Measurements from ENCODE around the gene ANKRD18B.
"Not testable (repeated sequence)": the region's sequence is repeated elsewhere in the genome, so short reads cannot be mapped to it uniquely, and the experiment has no call there.

Gene ANKRD18B

GRCh38 chr9:33611358-33611757 is 87.3 kb downstream of the ANKRD18B start:
- no peak for DNase-seq (ENCODE audit: low read depth in 2 of 2)

DNA sequence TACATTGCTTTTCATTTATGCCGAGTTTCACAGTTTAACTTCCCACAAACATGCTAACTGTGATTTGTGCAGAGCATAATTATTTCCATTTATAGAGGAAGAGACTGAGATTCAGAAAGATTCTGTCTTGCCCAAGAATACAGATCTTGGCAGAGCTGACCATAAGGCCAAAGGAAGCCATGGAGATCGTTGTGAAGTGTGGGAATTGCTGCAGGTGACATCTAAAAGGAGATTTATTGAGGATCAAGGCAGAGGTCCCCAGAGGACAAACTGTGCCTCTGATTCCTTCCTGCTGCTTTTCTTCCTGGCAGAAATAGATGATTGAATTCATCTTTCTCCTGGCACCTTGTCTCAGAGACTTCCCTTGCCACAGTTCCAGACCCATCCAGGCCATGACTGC is 88.4 kb downstream of the ANKRD18B start:
- not testable (repeated sequence) for DNase-seq (ENCODE audit: low read depth in 2 of 2)

DNA sequence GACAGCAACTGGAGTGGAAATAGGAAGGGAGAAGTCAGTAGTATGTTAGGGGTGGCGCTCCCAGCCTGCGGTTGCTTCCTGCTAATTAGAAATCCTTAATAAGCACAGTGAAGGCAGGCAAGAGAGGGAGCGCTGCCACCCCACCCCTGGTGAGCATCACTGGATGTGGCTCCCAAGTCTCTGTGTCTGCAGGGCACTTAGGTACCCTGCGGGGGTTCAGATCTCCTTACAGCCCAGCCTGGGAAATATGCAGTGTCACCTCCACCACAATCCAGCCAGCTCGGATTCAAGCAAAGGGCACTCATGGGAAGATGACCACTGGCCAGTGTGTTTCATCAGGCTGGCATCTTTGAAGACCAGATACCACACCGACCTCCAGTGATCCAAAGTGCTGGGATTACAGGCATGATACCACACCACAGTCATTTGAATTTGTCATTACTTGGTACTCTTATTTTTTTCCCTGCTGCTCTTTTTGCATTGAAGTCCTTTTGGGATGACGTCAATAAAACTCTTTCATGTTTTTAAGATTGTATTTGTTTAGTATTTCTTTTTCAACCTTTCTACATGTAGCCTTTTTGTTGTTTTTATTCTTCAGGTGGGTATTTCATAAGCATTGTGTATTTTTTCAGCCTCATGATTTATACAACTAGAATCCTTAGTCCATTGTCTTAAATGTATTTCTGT is 90.1 kb downstream of the ANKRD18B start:
- DNase-seq (ENCODE audit: low read depth in 2 of 2), result no peak

DNA sequence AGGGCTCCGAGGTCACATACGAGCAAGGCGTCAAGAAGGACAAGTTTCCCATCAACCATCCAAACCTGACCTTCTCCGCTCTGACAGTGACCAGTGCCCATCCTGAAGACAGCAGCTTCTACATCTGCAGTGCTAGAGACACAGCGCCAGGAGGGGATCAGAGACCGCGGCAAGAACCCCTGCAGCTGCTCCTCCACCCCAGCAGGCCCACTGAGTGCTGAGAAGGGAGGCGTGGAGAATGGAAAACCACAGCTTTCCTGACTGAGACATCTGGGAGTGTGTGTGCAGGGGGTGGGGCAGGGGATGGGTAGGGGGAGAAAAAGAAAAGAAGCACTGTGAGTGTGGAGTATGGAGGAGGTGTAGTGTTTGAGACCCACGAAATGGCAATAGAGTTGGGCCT is 94.3 kb downstream of the ANKRD18B start:
- not testable (repeated sequence) for DNase-seq (ENCODE audit: low read depth in 2 of 2)

DNA sequence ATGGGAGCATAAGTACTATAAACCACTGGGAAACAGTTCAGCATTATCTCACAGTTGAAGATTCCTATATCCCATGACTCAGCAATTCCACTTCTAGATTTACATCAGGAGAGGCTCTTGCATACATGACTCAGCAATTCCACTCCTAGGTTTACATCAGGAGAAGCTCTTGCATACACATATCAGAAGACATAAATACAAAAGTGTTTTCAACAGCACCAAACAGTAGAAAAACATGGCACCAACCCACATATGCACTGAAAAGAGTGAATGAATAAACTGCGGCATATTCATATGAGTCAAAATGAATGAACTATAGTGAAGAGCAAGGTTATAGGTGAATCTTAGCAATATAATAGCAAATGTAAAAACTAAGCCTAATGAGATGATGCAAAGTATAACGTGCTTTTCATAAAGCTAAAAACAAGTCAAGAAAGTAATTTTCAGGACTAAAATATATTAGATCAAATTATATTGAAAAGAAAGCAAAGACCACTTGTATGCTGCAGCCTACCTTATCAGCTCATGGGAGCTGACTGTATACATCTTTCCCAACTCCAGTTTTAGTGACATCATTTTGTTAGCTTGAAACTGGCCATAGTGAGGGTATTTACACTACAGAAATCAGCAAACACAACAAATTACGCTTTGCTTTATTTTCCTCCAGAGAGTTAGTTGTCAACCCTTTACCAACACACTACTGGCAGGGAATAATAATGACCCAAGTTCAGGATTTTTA is 95.8 kb downstream of the ANKRD18B start:
- DNase-seq (ENCODE audit: low read depth in 2 of 2), result no peak

- no peak for DNase-seq (ENCODE audit: low read depth in 2 of 2)
Observed at GRCh38 chr9:33620738-33621439, 96.8 kb downstream of the ANKRD18B start.

Measured in stimulated activated CD8-positive, alpha-beta memory T cell treated with anti-CD3 and anti-CD28 coated beads, Interleukin-15, amount 100 ng/mL, for 48 hours (primary cell).